Fibroblast of villous mesenchyme (primary cell): Measurements from ENCODE around the gene BID. TPM values are rescaled to one million over a fixed set of nuclear protein-coding genes. Genes with fewer than 3 reads are reported as not detected.

Experiments
- DNase-seq: peaks from one replicate; pipeline ENCODE4 v3.0.0-alpha.2; 2010; ENCODE audit warnings: low read depth
- H3K4me3 ChIP-seq: 2 replicates; pipeline ENCODE4 v1.5.1; 2011; ENCODE audit warnings: low read depth, mild to moderate bottlenecking, low read length
- total RNA-seq: library from RNA; depleted of rRNA; stranded (reverse); fragments of >200 nt; gene quantifications from 2 replicates; pipeline ENCODE4 v1.2.3, GENCODE V29; 2012
- TF ChIP-seq, protein P1 (sequence below): IDR thresholded peaks from 2 replicates; pipeline ENCODE4 v1.5.1; 2012; ENCODE audit warnings: low read depth, mild to moderate bottlenecking, low read length; ENCODE audit not compliant: insufficient read depth

The BID gene
- total RNA-seq, 1 donor, result 19.4 TPM

DNA sequence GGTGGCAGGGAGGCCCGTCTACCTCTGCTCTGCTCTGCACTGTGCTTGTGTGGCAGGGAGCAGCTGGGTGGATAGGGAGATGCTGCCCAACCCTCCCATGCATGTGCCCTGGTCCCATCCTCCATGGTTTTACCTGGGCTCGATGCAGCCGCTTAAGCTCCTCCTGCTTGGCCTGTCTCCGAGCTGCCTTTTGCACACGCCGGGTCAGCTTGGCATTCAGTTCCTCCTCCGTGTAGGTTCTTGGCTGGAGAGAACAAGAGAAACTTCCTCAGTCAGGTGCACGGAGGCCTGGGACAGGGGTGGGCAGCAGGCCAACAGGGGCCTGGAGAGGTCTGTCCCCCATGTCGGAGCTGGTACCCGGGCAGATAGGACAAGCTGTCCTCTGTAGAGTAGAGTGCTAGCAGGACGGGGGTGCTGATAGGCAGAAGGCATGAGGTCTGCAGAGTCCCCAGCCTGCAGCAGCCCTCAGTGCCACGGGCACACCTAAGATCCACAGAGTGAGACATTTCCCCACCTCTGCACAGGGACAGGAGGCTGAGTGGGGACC, 36.4 kb upstream of the BID start:
- H3K4me3 ChIP-seq, result no peak overlapping the region
- DNase-seq, result no peak
- TF ChIP-seq, protein P1, sequence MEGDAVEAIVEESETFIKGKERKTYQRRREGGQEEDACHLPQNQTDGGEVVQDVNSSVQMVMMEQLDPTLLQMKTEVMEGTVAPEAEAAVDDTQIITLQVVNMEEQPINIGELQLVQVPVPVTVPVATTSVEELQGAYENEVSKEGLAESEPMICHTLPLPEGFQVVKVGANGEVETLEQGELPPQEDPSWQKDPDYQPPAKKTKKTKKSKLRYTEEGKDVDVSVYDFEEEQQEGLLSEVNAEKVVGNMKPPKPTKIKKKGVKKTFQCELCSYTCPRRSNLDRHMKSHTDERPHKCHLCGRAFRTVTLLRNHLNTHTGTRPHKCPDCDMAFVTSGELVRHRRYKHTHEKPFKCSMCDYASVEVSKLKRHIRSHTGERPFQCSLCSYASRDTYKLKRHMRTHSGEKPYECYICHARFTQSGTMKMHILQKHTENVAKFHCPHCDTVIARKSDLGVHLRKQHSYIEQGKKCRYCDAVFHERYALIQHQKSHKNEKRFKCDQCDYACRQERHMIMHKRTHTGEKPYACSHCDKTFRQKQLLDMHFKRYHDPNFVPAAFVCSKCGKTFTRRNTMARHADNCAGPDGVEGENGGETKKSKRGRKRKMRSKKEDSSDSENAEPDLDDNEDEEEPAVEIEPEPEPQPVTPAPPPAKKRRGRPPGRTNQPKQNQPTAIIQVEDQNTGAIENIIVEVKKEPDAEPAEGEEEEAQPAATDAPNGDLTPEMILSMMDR, result no peak

DNA sequence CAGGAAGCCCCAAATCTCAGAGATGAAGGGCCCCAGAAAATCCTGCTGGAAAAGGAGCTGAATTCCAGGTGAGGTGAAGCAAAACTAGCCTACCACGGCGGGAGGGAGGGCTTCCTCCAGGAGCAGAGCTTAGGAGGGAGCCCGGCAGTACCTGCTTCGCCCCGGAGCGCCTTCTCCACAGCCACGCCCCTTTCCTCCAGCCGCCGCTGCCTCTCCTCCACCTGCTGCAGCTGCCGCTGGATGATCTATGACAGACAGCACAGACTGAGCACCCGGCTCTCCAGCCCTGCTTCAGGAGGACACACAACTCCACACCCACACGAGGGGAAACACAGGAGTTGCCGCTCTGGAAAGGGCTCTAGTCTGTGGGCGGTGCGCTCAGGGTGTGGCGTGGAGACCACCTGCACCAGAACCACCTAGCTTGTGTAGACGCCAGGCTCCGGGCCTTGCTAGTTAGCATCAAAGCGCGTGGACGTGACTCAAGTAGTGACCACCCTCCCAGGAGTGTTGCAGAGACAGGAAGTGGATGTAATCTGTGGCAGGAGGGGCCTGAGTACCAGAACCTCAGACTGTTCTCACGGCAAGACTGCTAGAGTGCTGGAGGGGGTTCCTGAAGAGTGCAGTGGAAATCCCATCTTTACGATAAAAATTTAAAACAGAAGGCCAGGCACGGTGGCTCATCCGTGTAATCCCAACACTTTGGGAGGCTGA, 34.6 kb upstream of the BID start:
- H3K4me3 ChIP-seq, result no peak overlapping the region
- DNase-seq, result peak; percentile 30
- TF ChIP-seq, protein P1, result no peak

- TF ChIP-seq, protein P1, result no peak
- DNase-seq, result peak; percentile 70
- no peak overlapping the region for H3K4me3 ChIP-seq
Measured at GRCh38 chr22:17807578-17808410, 33.5 kb upstream of the BID start.

DNA sequence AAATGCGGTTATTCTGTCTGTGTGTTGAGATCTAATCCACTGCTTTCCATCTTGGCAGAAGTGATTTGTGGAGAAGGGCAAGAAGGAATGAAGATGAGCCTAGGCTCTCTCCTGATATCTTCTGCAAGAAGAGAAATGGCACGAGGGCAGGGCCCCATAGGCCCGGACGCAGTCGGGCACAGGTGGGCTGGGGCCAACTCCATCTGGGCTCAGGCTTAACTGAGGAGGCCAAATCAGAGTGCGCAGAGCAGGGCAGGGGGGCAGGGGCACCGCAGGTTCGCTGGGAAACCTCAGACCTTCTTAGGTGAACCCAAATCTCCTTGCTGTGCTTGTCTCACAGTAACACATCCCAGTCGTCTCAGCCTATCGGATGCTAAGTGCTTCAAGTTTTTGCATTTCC, 32.8 kb upstream of the BID start:
- TF ChIP-seq, protein P1, result no peak
- no peak overlapping the region for H3K4me3 ChIP-seq
- DNase-seq, result no peak

DNA sequence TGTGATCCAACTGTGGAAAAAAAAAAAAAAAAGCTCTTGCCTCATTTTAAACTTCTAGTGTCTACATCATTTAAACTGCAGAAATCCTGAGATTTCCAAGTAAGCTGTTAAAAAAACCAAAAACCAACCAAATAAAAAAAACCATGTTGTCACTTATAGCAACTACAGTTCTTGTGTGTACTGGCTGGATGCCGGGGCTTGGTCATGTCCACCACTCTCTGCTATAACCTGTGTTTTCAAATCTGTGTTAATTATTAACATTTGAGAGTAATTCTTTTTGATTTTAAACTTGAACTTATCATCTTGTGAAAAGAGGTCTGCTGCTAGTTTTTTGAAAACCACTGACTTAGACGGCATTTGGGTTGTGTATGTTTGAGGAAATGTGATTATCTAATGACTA, 32.2 kb upstream of the BID start:
- H3K4me3 ChIP-seq, result no peak overlapping the region
- TF ChIP-seq, protein P1, result no peak
- no peak for DNase-seq

DNA sequence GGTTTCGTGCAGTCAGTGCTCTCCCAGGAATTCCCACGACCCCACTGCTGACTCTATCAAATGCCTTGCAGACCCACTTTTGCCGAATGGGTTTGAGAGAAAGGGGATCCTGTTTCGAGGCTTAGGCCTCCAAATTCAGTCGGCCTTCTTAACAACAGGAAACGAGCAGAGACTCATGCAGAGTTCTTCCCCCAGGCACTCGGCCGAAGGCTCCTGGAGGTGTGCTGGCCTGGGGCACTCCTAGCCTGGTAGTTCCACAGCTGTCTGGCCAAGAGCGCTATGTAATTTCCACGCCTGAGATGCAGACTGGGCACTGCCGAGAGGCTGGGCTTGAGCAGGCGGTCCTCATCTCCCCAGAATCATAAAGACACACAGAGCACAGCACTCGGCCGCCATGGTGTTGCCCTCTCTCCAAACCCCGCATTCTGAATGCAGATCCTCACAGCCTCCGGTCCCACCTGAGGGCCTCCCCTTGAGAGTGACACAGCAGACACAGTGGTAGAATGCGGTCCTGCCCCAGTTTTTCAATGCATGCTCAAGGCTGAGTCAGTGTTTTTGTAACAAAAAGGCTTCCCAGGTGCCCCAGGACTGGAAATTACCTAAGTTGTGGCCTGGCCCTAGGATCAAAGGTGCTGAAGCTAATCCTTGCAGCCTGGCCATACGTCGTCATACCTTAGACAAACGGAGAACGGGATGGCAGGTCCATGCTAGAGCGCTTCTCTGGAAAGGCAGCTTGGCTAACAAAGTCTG, 30.2 kb upstream of the BID start:
- no peak for DNase-seq
- H3K4me3 ChIP-seq, result no peak overlapping the region
- TF ChIP-seq, protein P1, result no peak
